Measurements from ENCODE around the gene ZFC3H1.

The ZFC3H1 gene

GRCh38 chr12:71655907-71656306 lies 7.7 kb downstream of the ZFC3H1 start:
- Histone ChIP-seq H3K36me3 (ENCODE audit: insufficient read depth) (peaks cover 38% of the 10 kb centered on the region; the same call in 1 of the 2 replicates), H4K20me1 (ENCODE audit: insufficient read depth) (no peaks in the 10 kb centered on the region), H3K27ac (no peak overlapping the region), H3K4me1 (ENCODE audit: low read depth, poor library complexity, severe bottlenecking) (peaks cover 6% of the 10 kb centered on the region), H3K4me2 (no peak overlapping the region), H3K79me2 (ENCODE audit: insufficient read depth, low read depth) (peaks cover 62% of the 10 kb centered on the region; the same call in 1 of the 2 replicates), H3K27me3 (ENCODE audit: insufficient read depth, low read depth) (no peaks in the 10 kb centered on the region), H2AFZ (ENCODE audit: low read depth) (no peak overlapping the region), H3K4me3 (IDR thresholded peaks at IDR 0.05; ENCODE audit: insufficient read depth, low read depth, low read length) (no peak overlapping the region), H3K9ac (no peak overlapping the region)
- no peak for TF ChIP-seq CTCF (conservative IDR thresholded peaks at IDR 0.05; ENCODE audit: low read depth, low read length)

- Histone ChIP-seq H2AFZ (ENCODE audit: low read depth) (no peak overlapping the region), H3K4me2 (no peak overlapping the region), H3K36me3 (ENCODE audit: insufficient read depth) (peaks cover 38% of the 10 kb centered on the region; the same call in 1 of the 2 replicates), H4K20me1 (ENCODE audit: insufficient read depth) (no peaks in the 10 kb centered on the region), H3K4me3 (IDR thresholded peaks at IDR 0.05; ENCODE audit: insufficient read depth, low read depth, low read length) (no peak overlapping the region), H3K9ac (no peak overlapping the region), H3K4me1 (ENCODE audit: low read depth, poor library complexity, severe bottlenecking) (peaks cover 4% of the 10 kb centered on the region), H3K27ac (no peak overlapping the region), H3K79me2 (ENCODE audit: insufficient read depth, low read depth) (peaks cover 63% of the 10 kb centered on the region; the same call in 1 of the 2 replicates), H3K27me3 (ENCODE audit: insufficient read depth, low read depth) (no peaks in the 10 kb centered on the region)
- TF ChIP-seq CTCF (conservative IDR thresholded peaks at IDR 0.05; ENCODE audit: low read depth, low read length) = no peak
Observed at GRCh38 chr12:71655495-71655894, 8.2 kb downstream of the ZFC3H1 start.

DNA sequence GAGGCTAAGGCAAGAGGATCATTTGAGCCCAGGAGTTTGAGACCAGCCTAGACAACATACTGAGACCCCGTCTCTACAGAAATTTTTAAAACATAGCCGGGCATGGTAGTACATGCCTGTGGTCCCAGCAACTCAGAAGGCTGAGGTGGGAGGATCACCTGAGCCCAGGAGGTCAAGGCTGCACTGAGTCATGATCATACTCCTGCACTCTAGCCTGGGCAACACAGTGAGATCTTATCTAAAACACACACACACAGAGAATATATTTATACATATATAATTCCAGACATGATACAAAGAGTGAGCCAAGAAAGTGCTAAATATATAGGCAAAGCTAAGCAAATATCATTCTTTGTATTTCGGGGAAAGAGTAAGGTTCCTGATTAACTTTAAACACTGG lies 9.4 kb downstream of the ZFC3H1 start:
- no peaks in the 10 kb centered on the region for H3K27me3 ChIP-seq (ENCODE audit: insufficient read depth, low read depth)
- no peak for TF ChIP-seq CTCF (conservative IDR thresholded peaks at IDR 0.05; ENCODE audit: low read depth, low read length)
- no peak overlapping the region for H3K4me3 ChIP-seq (IDR thresholded peaks at IDR 0.05; ENCODE audit: insufficient read depth, low read depth, low read length)
- no peak overlapping the region for H3K27ac ChIP-seq
- peaks cover 32% of the 10 kb centered on the region; the same call in 1 of the 2 replicates for H3K36me3 ChIP-seq (ENCODE audit: insufficient read depth)
- no peaks in the 10 kb centered on the region for H3K4me1 ChIP-seq (ENCODE audit: low read depth, poor library complexity, severe bottlenecking)
- no peak overlapping the region for H3K4me2 ChIP-seq
- no peak overlapping the region for H3K9ac ChIP-seq
- H4K20me1 ChIP-seq (ENCODE audit: insufficient read depth) = no peaks in the 10 kb centered on the region
- peaks cover 59% of the 10 kb centered on the region; the same call in 1 of the 2 replicates for H3K79me2 ChIP-seq (ENCODE audit: insufficient read depth, low read depth)
- H2AFZ ChIP-seq (ENCODE audit: low read depth) = no peak overlapping the region

GRCh38 chr12:71653137-71653536 lies 10.5 kb downstream of the ZFC3H1 start:
- H3K4me3 ChIP-seq (IDR thresholded peaks at IDR 0.05; ENCODE audit: insufficient read depth, low read depth, low read length) = no peak overlapping the region
- no peak overlapping the region for H3K9ac ChIP-seq
- no peaks in the 10 kb centered on the region for H3K4me1 ChIP-seq (ENCODE audit: low read depth, poor library complexity, severe bottlenecking)
- H3K79me2 ChIP-seq (ENCODE audit: insufficient read depth, low read depth) = peaks cover 60% of the 10 kb centered on the region; the same call in 1 of the 2 replicates
- H3K27me3 ChIP-seq (ENCODE audit: insufficient read depth, low read depth) = no peaks in the 10 kb centered on the region
- no peak for TF ChIP-seq CTCF (conservative IDR thresholded peaks at IDR 0.05; ENCODE audit: low read depth, low read length)
- no peak overlapping the region for H2AFZ ChIP-seq (ENCODE audit: low read depth)
- no peak overlapping the region for H3K27ac ChIP-seq
- no peaks in the 10 kb centered on the region for H4K20me1 ChIP-seq (ENCODE audit: insufficient read depth)
- H3K36me3 ChIP-seq (ENCODE audit: insufficient read depth) = peaks cover 23% of the 10 kb centered on the region; the same call in 1 of the 2 replicates
- no peak overlapping the region for H3K4me2 ChIP-seq

All from KMS-11 (cell line).